K562 (cell line): Measurements from ENCODE around the gene ABI3BP. TPM values are rescaled to one million over a fixed set of nuclear protein-coding genes. Genes with fewer than 3 reads are reported as not detected.

ENCODE experiments used
- BACH1 ChIP-seq: fragments of 200-800 bp; sonication (Bioruptor generic); IDR thresholded peaks from 2 replicates; pipeline ENCODE4 v1.6.1; 2016; ENCODE audit warnings: missing genetic modification characterization, missing compliant biosample characterization
- CBX8 ChIP-seq: fragments of 200-600 bp; sonication (generic); IDR thresholded peaks from 2 replicates; pipeline ENCODE4 v1.6.1; 2012; ENCODE audit warnings: borderline replicate concordance, mixed run types, low read depth, mild to moderate bottlenecking, moderate library complexity, mixed read lengths, low read length, control low read depth, inconsistent platforms; ENCODE audit not compliant: poor library complexity, severe bottlenecking; ENCODE audit errors: extremely low read depth
- CEBPB ChIP-seq: fragments of 450-650 bp; IDR thresholded peaks from 2 replicates; pipeline ENCODE4 v1.6.1; 2016; ENCODE audit warnings: missing genetic modification characterization, missing compliant biosample characterization
- CGGBP1 ChIP-seq: fragments of 250-450 bp; sonication (Bioruptor Pico); IDR thresholded peaks from 2 replicates; pipeline ENCODE4 v1.9.0; 2021; ENCODE audit warnings: mild to moderate bottlenecking
- DPF2 ChIP-seq: fragments of 450-650 bp; IDR thresholded peaks from 2 replicates; pipeline ENCODE4 v1.6.1; 2016
- GTF2B ChIP-seq: IDR thresholded peaks from 2 replicates; pipeline ENCODE4 v1.6.1; 2011; ENCODE audit not compliant: insufficient read length; ENCODE audit errors: extremely low read depth
- HCFC1 ChIP-seq: IDR thresholded peaks from 2 replicates; pipeline ENCODE4 v1.6.1; 2012; ENCODE audit warnings: low read depth, low read length, improper control_type of control experiment
- ILF3 ChIP-seq: fragments of 450-650 bp; IDR thresholded peaks from 2 replicates; pipeline ENCODE4 v1.6.1; 2018; ENCODE audit warnings: antibody characterized with exemption, mild to moderate bottlenecking, moderate library complexity, borderline replicate concordance
- MAFG ChIP-seq: fragments of 450-650 bp; conservative IDR thresholded peaks from 2 replicates; pipeline ENCODE4 v1.6.1; 2016; ENCODE audit warnings: missing genetic modification characterization, missing compliant biosample characterization
- MAFK ChIP-seq: IDR thresholded peaks from 2 replicates; pipeline ENCODE4 v1.6.1; 2011; ENCODE audit warnings: low read length, improper control_type of control experiment
- NFE2 ChIP-seq: IDR thresholded peaks from 2 replicates; pipeline ENCODE4 v1.6.1; 2014; ENCODE audit warnings: antibody characterized with exemption, low read depth
- POLR2A ChIP-seq: fragments of 450-650 bp; conservative IDR thresholded peaks from 2 replicates; pipeline ENCODE4 v1.6.1; 2016
- RBM22 ChIP-seq: fragments of 200-400 bp; formaldehyde crosslinking; IDR thresholded peaks from 2 replicates; pipeline ENCODE4 v1.6.1; 2018; ENCODE audit warnings: low read length, low read depth; ENCODE audit not compliant: poor library complexity, severe bottlenecking
- SMAD2 ChIP-seq: fragments of 150-350 bp; IDR thresholded peaks from 2 replicates; pipeline ENCODE4 v1.6.1; 2014; ENCODE audit warnings: low read depth, mild to moderate bottlenecking, low read length
- UBTF ChIP-seq, 2 experiments: IDR thresholded peaks; 2 replicates each; pipeline ENCODE4 v1.6.1; 2012; ENCODE audit warnings: improper control_type of control experiment in 2 of 2, low read depth in 2 of 2, low read length in 2 of 2, borderline replicate concordance in 1 of 2
- ZBED1 ChIP-seq: IDR thresholded peaks from 2 replicates; pipeline ENCODE4 v1.6.1; 2014
- ZBTB8A ChIP-seq: fragments of 450-650 bp; IDR thresholded peaks from 2 replicates; pipeline ENCODE4 v1.6.1; 2018; ENCODE audit warnings: mild to moderate bottlenecking, moderate library complexity; ENCODE audit not compliant: partially characterized antibody
- ZNF224 ChIP-seq: sonication (generic); formaldehyde crosslinking; IDR thresholded peaks from 2 replicates; pipeline ENCODE4 v1.8.0; 2022; ENCODE audit warnings: mild to moderate bottlenecking, missing genetic modification reagents
- ZNF592 ChIP-seq: fragments of 450-650 bp; IDR thresholded peaks from 2 replicates; pipeline ENCODE4 v1.6.1; 2017; ENCODE audit warnings: antibody characterized with exemption, mild to moderate bottlenecking
- ZNF668 ChIP-seq: fragments of 250-450 bp; sonication (Bioruptor Pico); IDR thresholded peaks from 2 replicates; pipeline ENCODE4 v1.8.0; 2022; ENCODE audit warnings: mild to moderate bottlenecking, inconsistent platforms
- ZNF695 ChIP-seq: fragments of 450-650 bp; formaldehyde crosslinking; IDR thresholded peaks from 2 replicates; pipeline ENCODE4 v1.4.0; 2020; ENCODE audit warnings: mild to moderate bottlenecking, moderate library complexity
- ZNF766 ChIP-seq: fragments of 200-800 bp; sonication (Bioruptor generic); conservative IDR thresholded peaks from 2 replicates; pipeline ENCODE4 v1.6.1; 2016; ENCODE audit warnings: missing genetic modification characterization, missing compliant biosample characterization
- polyA plus RNA-seq, 8 experiments: library from polyadenylated mRNA; depleted of rRNA in 4 of 8; stranded (reverse) in 5 of 8; unstranded in 3 of 8; fragments of >200 nt; fragmentation: Nextera tagmentation in 2 of 8; fragmentation: Illumina TruSeq in 1 of 8; extraction: Ambion mirVana in 2 of 8; extraction: Trizol in 1 of 8; gene quantifications; 2 replicates each; pipeline versions ENCODE4 v1.2.1 to v1.2.3, GENCODE V29; 2011 to 2014; ENCODE audit warnings: inconsistent platforms in 1 of 8, missing spikeins in 1 of 8
- total RNA-seq, 7 experiments: library from RNA; depleted of rRNA in 6 of 7; stranded (reverse); fragments of >200 nt in 6 of 7; fragmentation: Illumina TruSeq in 2 of 7; extraction: Trizol in 2 of 7; gene quantifications; 2 replicates each; pipeline versions ENCODE4 v1.2.1 to v1.2.3, GENCODE V29; 2011 to 2021; ENCODE audit warnings: low replicate concordance in 1 of 7

The ABI3BP gene
- total and polyA plus RNA-seq, 9 of the 15 experiments (the other 6 are each of a cell fraction or from before 2014, with no cell fraction given) = 0.01 to 0.24 (median 0.06) TPM; not detected in 5

GRCh38 chr3:100702082-100702979 is 290.9 kb downstream of the ABI3BP start (continued):
- TF ChIP-seq GTF2B (no peak), MAFG (peak; percentile 96), ZNF592 (0 out of 2 replicates have a peak, but pooled peaks have one; percentile 30), BACH1 (tag) (peak; percentile 81), ZBED1 (no peak), POLR2A (no peak), NFE2 (peak; percentile 82), CEBPB (tag) (peak; percentile 58), CBX8 (no peak), ZBTB8A (no peak), RBM22 (no peak), ILF3 (no peak), CGGBP1 (CRISPR knock-in tag) (no peak), ZNF695 (no peak), MAFK (peak; percentile 73; the same call in 1 of the 2 replicates), ZNF668 (CRISPR knock-in tag) (no peak), SMAD2 (no peak), DPF2 (0 out of 2 replicates have a peak, but pooled peaks have one; percentile 22), ZNF224 (CRISPR knock-in tag) (no peak), UBTF (IDR thresholded peaks at IDR 0.05; ENCODE audit: borderline replicate concordance in 1 of 2, low read depth in 2 of 2, low read length in 2 of 2) (no peak), HCFC1 (no peak), ZNF766 (CRISPR knock-in tag) (no peak)
